Measurements from ENCODE around the gene SALL3. TPM values are rescaled to one million over a fixed set of nuclear protein-coding genes. Genes with fewer than 3 reads are reported as not detected.
"Not testable (repeated sequence)": the region's sequence is repeated elsewhere in the genome, so short reads cannot be mapped to it uniquely, and the experiment has no call there.

The SALL3 gene
- total and polyA plus RNA-seq, 5 donors from 2014 or later: not detected

- no peak for ATAC-seq (ENCODE audit: low read depth in 2 of 2)
- H3K27ac ChIP-seq (ENCODE audit: insufficient read depth, low read length, poor library complexity, severe bottlenecking): no peak overlapping the region
- no peaks in the 10 kb centered on the region for H3K27me3 ChIP-seq (ENCODE audit: control insufficient read depth, insufficient read depth, low read length)
- H3K36me3 ChIP-seq (ENCODE audit: control insufficient read depth, insufficient read depth, low read length): no peaks in the 10 kb centered on the region
- H3K4me3 ChIP-seq (ENCODE audit: low read depth, low read length): no peak overlapping the region
- no peaks in the 10 kb centered on the region for H3K36me3 Mint-ChIP-seq
- peaks cover 0 to 8% (median 2%) of the 10 kb centered on the region in 7 donors for H3K9me3 Mint-ChIP-seq
- H3K9me3 ChIP-seq (ENCODE audit: control insufficient read depth in 2 of 2, low read length in 2 of 2): peaks cover 0 to 7% of the 10 kb centered on the region in 2 experiments
- H3K27me3 Mint-ChIP-seq: peaks cover 4% of the 10 kb centered on the region
- no peak for DNase-seq
- no peak overlapping the region for H3K27ac Mint-ChIP-seq
- H3K4me3 Mint-ChIP-seq: no peak overlapping the region
- H3K4me1 ChIP-seq (ENCODE audit: control insufficient read depth, insufficient read depth, low read length, poor library complexity, severe bottlenecking): no peaks in the 10 kb centered on the region
- H3K4me1 Mint-ChIP-seq: no peaks in the 10 kb centered on the region
Measured at GRCh38 chr18:78950386-78950785, 29.2 kb upstream of the SALL3 start.

- Mint-ChIP-seq H3K27ac (no peak overlapping the region), H3K27me3 (no peaks in the 10 kb centered on the region), H3K4me1 (no peaks in the 10 kb centered on the region), H3K9me3 (peaks cover 0 to 8% (median 2%) of the 10 kb centered on the region in 7 donors), H3K4me3 (no peak overlapping the region), H3K36me3 (no peaks in the 10 kb centered on the region)
- ATAC-seq (ENCODE audit: low read depth in 2 of 2): no peak
- no peaks in the 10 kb centered on the region for H3K36me3 ChIP-seq (ENCODE audit: control insufficient read depth, insufficient read depth, low read length)
- peaks cover 0 to 7% of the 10 kb centered on the region in 2 experiments for H3K9me3 ChIP-seq (ENCODE audit: control insufficient read depth in 2 of 2, low read length in 2 of 2)
- H3K27ac ChIP-seq (ENCODE audit: insufficient read depth, low read length, poor library complexity, severe bottlenecking): no peak overlapping the region
- no peak overlapping the region for H3K4me3 ChIP-seq (ENCODE audit: low read depth, low read length)
- H3K27me3 ChIP-seq (ENCODE audit: control insufficient read depth, insufficient read depth, low read length): no peaks in the 10 kb centered on the region
- no peaks in the 10 kb centered on the region for H3K4me1 ChIP-seq (ENCODE audit: control insufficient read depth, insufficient read depth, low read length, poor library complexity, severe bottlenecking)
- DNase-seq: no peak
Measured at GRCh38 chr18:78953566-78953965, 26.1 kb upstream of the SALL3 start.

DNA sequence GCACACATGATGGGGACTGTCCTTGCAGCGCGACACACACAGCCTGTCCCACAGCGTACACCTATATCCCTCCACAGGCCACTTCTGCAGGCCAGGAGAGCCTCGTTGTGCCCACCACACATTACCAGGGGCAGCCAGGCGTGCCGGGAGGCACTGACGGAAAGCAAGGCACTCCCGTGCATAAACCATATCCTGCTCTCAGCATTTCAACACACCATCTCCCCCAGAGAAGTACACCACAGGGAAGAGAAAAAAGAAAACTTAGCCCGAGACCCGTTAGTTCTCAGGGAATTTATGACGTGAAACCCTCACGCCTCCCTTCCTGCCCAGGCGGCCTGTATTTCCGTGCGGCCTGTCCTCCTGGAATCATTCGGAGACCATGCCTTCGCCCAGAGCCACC, 24.6 kb upstream of the SALL3 start:
- no peak for DNase-seq
- Mint-ChIP-seq H3K4me1 (no peaks in the 10 kb centered on the region), H3K4me3 (no peak overlapping the region), H3K27me3 (no peaks in the 10 kb centered on the region), H3K27ac (no peak overlapping the region), H3K36me3 (no peaks in the 10 kb centered on the region), H3K9me3 (peaks cover 0 to 8% (median 2%) of the 10 kb centered on the region in 7 donors)
- ATAC-seq (ENCODE audit: low read depth in 2 of 2): no peak
- Histone ChIP-seq H3K4me3 (ENCODE audit: low read depth, low read length) (no peak overlapping the region), H3K36me3 (ENCODE audit: control insufficient read depth, insufficient read depth, low read length) (no peaks in the 10 kb centered on the region), H3K27me3 (ENCODE audit: control insufficient read depth, insufficient read depth, low read length) (no peaks in the 10 kb centered on the region), H3K9me3 (ENCODE audit: control insufficient read depth in 2 of 2, low read length in 2 of 2) (peaks cover 0 to 7% of the 10 kb centered on the region in 2 experiments), H3K27ac (ENCODE audit: insufficient read depth, low read length, poor library complexity, severe bottlenecking) (no peak overlapping the region), H3K4me1 (ENCODE audit: control insufficient read depth, insufficient read depth, low read length, poor library complexity, severe bottlenecking) (no peaks in the 10 kb centered on the region)

- no peak for ATAC-seq (ENCODE audit: low read depth in 2 of 2)
- H3K9me3 Mint-ChIP-seq: peaks cover 0 to 6% (median 2%) of the 10 kb centered on the region in 7 donors
Measured at GRCh38 chr18:78957140-78957539, 22.5 kb upstream of the SALL3 start.

DNA sequence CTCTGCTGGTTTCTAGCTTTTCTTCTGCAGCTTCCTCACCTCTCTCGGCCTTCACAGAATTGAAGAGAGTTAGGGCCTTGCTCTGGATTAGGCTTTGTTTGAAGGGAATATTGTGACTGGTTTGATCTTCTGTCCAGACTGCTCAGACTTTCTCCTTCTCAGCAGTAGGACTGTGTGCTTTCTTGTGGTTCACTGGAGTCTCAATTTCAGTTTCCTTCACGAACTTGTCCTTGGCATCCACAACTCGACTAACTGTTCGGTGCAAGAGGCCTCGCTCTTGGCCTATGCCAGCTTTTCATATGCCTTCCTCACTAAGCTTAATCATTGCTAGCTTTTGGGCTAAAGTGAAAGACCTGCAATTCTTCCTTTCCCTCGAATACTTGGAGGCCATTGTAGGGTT, 18.9 kb upstream of the SALL3 start:
- Histone ChIP-seq H3K9me3 (ENCODE audit: control insufficient read depth in 2 of 2, low read length in 2 of 2) (no peaks in the 10 kb centered on the region), H3K4me3 (ENCODE audit: low read depth, low read length) (no peak overlapping the region), H3K4me1 (ENCODE audit: control insufficient read depth, insufficient read depth, low read length, poor library complexity, severe bottlenecking) (no peaks in the 10 kb centered on the region), H3K27ac (ENCODE audit: insufficient read depth, low read length, poor library complexity, severe bottlenecking) (no peak overlapping the region), H3K27me3 (ENCODE audit: control insufficient read depth, insufficient read depth, low read length) (no peaks in the 10 kb centered on the region), H3K36me3 (ENCODE audit: control insufficient read depth, insufficient read depth, low read length) (no peaks in the 10 kb centered on the region)
- no peaks in the 10 kb centered on the region for H3K27me3 Mint-ChIP-seq
- ATAC-seq (ENCODE audit: low read depth in 2 of 2) (no peak), DNase-seq (no peak)
- H3K36me3 Mint-ChIP-seq: no peaks in the 10 kb centered on the region
- H3K27ac Mint-ChIP-seq: no peak overlapping the region
- H3K9me3 Mint-ChIP-seq: peaks cover 0 to 22% (median 11%) of the 10 kb centered on the region in 7 donors
- no peaks in the 10 kb centered on the region for H3K4me1 Mint-ChIP-seq
- H3K4me3 Mint-ChIP-seq: no peak overlapping the region

More at GRCh38 chr18:78957140-78957539, 22.5 kb upstream of the SALL3 start:
- Histone ChIP-seq H3K9me3 (ENCODE audit: control insufficient read depth in 2 of 2, low read length in 2 of 2) (no peaks in the 10 kb centered on the region), H3K4me3 (ENCODE audit: low read depth, low read length) (no peak overlapping the region), H3K27ac (ENCODE audit: insufficient read depth, low read length, poor library complexity, severe bottlenecking) (no peak overlapping the region), H3K27me3 (ENCODE audit: control insufficient read depth, insufficient read depth, low read length) (no peaks in the 10 kb centered on the region), H3K36me3 (ENCODE audit: control insufficient read depth, insufficient read depth, low read length) (no peaks in the 10 kb centered on the region), H3K4me1 (ENCODE audit: control insufficient read depth, insufficient read depth, low read length, poor library complexity, severe bottlenecking) (no peaks in the 10 kb centered on the region)
- no peak for DNase-seq
- Mint-ChIP-seq H3K36me3 (no peaks in the 10 kb centered on the region), H3K4me1 (no peaks in the 10 kb centered on the region), H3K27me3 (no peaks in the 10 kb centered on the region), H3K27ac (no peak overlapping the region), H3K4me3 (no peak overlapping the region)

GRCh38 chr18:78962098-78962497, 17.5 kb upstream of the SALL3 start:
- H3K4me3 Mint-ChIP-seq: no peak overlapping the region
- Histone ChIP-seq H3K36me3 (ENCODE audit: control insufficient read depth, insufficient read depth, low read length) (no peaks in the 10 kb centered on the region), H3K4me1 (ENCODE audit: control insufficient read depth, insufficient read depth, low read length, poor library complexity, severe bottlenecking) (no peaks in the 10 kb centered on the region), H3K9me3 (ENCODE audit: control insufficient read depth in 2 of 2, low read length in 2 of 2) (no peaks in the 10 kb centered on the region), H3K27me3 (ENCODE audit: control insufficient read depth, insufficient read depth, low read length) (no peaks in the 10 kb centered on the region), H3K4me3 (ENCODE audit: low read depth, low read length) (no peak overlapping the region), H3K27ac (ENCODE audit: insufficient read depth, low read length, poor library complexity, severe bottlenecking) (no peak overlapping the region)
- peak overlapping the region in 1 of 3 donors; percentile 2 for H3K27ac Mint-ChIP-seq
- DNase-seq (no peak), ATAC-seq (ENCODE audit: low read depth in 2 of 2) (no peak)
- H3K27me3 Mint-ChIP-seq: no peaks in the 10 kb centered on the region
- no peaks in the 10 kb centered on the region for H3K36me3 Mint-ChIP-seq
- H3K9me3 Mint-ChIP-seq: peaks cover 0 to 22% (median 11%) of the 10 kb centered on the region in 7 donors
- H3K4me1 Mint-ChIP-seq: no peaks in the 10 kb centered on the region

- H3K27me3 ChIP-seq (ENCODE audit: control insufficient read depth, insufficient read depth, low read length); H3K27me3 Mint-ChIP-seq; H3K9me3 ChIP-seq (ENCODE audit: control insufficient read depth in 2 of 2, low read length in 2 of 2); DNase-seq; H3K27ac ChIP-seq (ENCODE audit: insufficient read depth, low read length, poor library complexity, severe bottlenecking); H3K4me1 ChIP-seq (ENCODE audit: control insufficient read depth, insufficient read depth, low read length, poor library complexity, severe bottlenecking); H3K36me3 Mint-ChIP-seq; H3K36me3 ChIP-seq (ENCODE audit: control insufficient read depth, insufficient read depth, low read length); H3K27ac Mint-ChIP-seq; H3K4me3 Mint-ChIP-seq; H3K4me1 Mint-ChIP-seq; H3K4me3 ChIP-seq (ENCODE audit: low read depth, low read length); ATAC-seq (ENCODE audit: low read depth in 2 of 2): not testable (repeated sequence)
- peaks cover 0 to 22% (median 11%) of the 10 kb centered on the region in 7 donors for H3K9me3 Mint-ChIP-seq
Measured at GRCh38 chr18:78964727-78965126, 14.9 kb upstream of the SALL3 start.

DNA sequence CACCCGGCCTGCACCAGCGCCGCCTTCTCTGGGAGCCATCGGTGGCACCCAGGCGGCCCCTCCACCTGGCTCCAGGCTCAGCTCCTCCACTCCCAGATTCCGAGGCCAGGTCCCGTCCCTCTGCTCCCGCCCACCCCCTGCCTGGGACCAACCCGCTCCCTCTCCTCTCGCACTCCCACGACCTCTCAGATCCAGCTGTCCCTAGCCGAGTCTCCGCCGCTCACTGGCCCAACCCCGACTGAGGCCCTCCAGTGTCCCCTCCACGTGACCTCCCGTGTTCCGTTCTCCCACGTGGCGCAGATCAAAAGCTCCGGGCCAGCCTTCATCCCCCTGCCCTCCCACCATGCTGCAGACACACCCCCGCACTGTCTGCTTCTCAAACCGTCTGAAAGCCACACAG, 14.4 kb upstream of the SALL3 start:
- Mint-ChIP-seq H3K27ac (no peak overlapping the region), H3K27me3 (peaks cover 5% of the 10 kb centered on the region), H3K9me3 (peaks cover 0 to 22% (median 11%) of the 10 kb centered on the region in 7 donors), H3K4me1 (no peaks in the 10 kb centered on the region), H3K4me3 (no peak overlapping the region), H3K36me3 (no peaks in the 10 kb centered on the region)
- H3K27ac ChIP-seq (ENCODE audit: insufficient read depth, low read length, poor library complexity, severe bottlenecking): no peak overlapping the region
- no peak for DNase-seq
- no peaks in the 10 kb centered on the region for H3K4me1 ChIP-seq (ENCODE audit: control insufficient read depth, insufficient read depth, low read length, poor library complexity, severe bottlenecking)
- no peaks in the 10 kb centered on the region for H3K9me3 ChIP-seq (ENCODE audit: control insufficient read depth in 2 of 2, low read length in 2 of 2)
- H3K4me3 ChIP-seq (ENCODE audit: low read depth, low read length): no peak overlapping the region
- no peaks in the 10 kb centered on the region for H3K36me3 ChIP-seq (ENCODE audit: control insufficient read depth, insufficient read depth, low read length)
- ATAC-seq (ENCODE audit: low read depth in 2 of 2): no peak
- no peaks in the 10 kb centered on the region for H3K27me3 ChIP-seq (ENCODE audit: control insufficient read depth, insufficient read depth, low read length)

Measured in CD4-positive, CD25-positive, alpha-beta regulatory T cell (primary cell).